ENCODE data around the gene GCC2.
"Not testable (repeated sequence)": the region's sequence is repeated elsewhere in the genome, so short reads cannot be mapped to it uniquely, and the experiment has no call there.

GCC2 gene

DNA sequence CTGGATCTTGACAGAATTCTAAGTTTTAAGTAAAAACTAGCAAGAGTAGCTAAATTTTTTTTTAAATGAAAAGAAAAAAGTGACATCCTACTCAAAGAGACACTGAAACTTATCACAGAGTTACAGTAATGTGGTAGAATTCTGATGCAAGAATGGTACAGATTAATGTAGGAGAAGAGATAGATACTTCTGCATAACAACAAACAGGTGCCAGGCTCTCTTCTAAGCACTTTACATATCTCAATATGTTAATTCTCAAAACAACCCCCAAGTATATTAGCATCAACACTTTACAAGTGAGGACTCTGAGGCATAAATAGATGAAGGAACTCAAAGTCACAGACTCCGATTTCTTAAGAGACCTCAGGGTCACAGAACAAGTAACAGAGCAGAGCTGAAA, 28.1 kb downstream of the GCC2 start:
- in situ Hi-C loops (cut with MboI; ENCODE audit: low pct_unique_long_range_greater_than_20kb, low sequenced_read_pairs, unreplicated experiment): no loop called here
- DNase-seq (ENCODE audit: low spot score): no peak
- TF ChIP-seq, protein P1, sequence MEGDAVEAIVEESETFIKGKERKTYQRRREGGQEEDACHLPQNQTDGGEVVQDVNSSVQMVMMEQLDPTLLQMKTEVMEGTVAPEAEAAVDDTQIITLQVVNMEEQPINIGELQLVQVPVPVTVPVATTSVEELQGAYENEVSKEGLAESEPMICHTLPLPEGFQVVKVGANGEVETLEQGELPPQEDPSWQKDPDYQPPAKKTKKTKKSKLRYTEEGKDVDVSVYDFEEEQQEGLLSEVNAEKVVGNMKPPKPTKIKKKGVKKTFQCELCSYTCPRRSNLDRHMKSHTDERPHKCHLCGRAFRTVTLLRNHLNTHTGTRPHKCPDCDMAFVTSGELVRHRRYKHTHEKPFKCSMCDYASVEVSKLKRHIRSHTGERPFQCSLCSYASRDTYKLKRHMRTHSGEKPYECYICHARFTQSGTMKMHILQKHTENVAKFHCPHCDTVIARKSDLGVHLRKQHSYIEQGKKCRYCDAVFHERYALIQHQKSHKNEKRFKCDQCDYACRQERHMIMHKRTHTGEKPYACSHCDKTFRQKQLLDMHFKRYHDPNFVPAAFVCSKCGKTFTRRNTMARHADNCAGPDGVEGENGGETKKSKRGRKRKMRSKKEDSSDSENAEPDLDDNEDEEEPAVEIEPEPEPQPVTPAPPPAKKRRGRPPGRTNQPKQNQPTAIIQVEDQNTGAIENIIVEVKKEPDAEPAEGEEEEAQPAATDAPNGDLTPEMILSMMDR (IDR thresholded peaks at IDR 0.05; ENCODE audit: extremely low read depth, insufficient read depth, missing control alignments): no peak

DNA sequence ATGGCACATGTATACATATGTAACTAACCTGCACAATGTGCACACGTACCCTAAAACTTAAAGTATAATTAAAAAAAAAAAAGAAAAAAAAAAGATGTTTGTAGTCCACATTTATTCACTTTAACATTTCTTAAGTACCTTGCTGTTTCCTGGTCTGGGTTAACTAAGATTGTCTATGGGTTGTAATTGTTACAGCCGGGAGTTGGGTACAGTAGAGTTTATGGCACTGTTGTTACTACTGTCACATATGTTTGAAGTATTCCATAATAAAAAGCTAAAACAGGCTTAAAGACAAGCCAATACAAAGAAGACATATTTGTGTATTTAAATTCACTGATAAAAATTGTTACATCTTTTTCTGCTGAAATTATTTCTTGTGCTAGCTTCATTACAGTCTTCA, 36.2 kb downstream of the GCC2 start:
- TF ChIP-seq, protein P1 (IDR thresholded peaks at IDR 0.05; ENCODE audit: extremely low read depth, insufficient read depth, missing control alignments): no peak
- no peak for DNase-seq (ENCODE audit: low spot score)
- in situ Hi-C loops (cut with MboI; ENCODE audit: low pct_unique_long_range_greater_than_20kb, low sequenced_read_pairs, unreplicated experiment): no loop called here

DNA sequence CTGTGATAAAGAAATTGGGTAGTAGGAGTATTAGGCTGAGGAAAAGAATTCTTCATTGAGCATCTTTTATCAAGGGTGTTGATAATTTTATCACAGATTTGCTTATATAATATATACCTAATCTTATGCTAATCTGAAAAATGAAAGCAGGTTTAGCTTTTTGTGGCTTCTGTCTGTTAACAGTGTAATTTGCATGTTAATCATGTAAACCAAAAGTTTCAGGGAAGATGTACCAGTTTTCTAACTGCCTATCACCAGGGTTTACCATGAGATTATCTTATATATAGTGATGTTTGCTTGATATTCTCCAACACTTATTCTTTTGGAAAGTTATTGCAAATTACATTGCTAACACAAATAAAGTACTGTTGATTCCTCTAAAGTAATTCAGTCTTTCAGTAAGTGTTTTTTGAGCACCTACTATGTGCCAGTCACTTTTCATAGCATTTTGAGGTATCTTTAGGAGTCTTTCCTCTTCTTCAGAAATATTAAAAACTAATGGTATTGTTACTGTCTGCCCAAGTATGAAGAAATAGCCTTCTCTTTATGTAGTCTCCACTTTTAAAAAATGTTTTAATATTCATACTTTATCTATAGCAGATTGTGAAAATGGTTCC, 41.6 kb downstream of the GCC2 start:
- in situ Hi-C loops (cut with MboI; ENCODE audit: low pct_unique_long_range_greater_than_20kb, low sequenced_read_pairs, unreplicated experiment): no loop called here
- TF ChIP-seq, protein P1 (IDR thresholded peaks at IDR 0.05; ENCODE audit: extremely low read depth, insufficient read depth, missing control alignments): no peak
- DNase-seq (ENCODE audit: low spot score): no peak

DNA sequence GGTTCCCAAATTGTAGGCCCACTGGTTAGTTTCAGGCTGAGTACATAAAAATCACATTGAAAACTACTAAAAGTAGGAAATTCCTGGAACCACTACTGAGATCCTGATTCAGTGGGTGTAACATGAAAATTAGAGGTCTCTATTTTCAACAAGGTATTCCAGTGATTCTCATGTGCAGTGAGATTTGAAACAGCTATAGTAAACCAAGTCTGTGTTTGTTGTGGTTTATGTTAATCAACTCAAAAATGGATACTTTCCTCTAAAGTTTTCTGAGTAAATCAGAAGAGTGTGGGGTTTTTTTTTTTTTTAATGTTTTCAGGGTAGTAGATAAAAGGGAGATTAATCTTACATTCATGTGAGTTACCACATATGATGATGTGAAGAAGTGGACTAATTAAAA, 42.8 kb downstream of the GCC2 start:
- no peak for DNase-seq (ENCODE audit: low spot score)
- in situ Hi-C loops (cut with MboI; ENCODE audit: low pct_unique_long_range_greater_than_20kb, low sequenced_read_pairs, unreplicated experiment): no loop called here
- TF ChIP-seq, protein P1 (IDR thresholded peaks at IDR 0.05; ENCODE audit: extremely low read depth, insufficient read depth, missing control alignments): no peak

DNA sequence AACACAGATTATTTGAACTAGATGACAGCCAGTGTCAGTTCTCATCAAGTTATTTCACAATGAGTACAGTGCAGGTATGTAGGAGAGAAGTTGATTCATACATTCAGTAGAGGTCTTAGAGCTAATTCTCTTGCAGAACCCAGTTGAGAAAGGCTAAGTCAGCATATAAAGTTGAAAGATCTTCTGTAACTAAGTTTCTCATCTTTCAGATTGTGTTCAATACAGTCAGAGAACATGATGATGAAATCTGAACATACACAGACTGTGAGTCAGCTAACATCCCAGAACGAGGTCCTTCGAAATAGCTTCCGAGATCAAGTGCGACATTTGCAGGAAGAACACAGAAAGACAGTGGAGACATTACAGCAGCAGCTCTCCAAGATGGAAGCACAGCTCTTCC, 43.4 kb downstream of the GCC2 start:
- TF ChIP-seq, protein P1 (IDR thresholded peaks at IDR 0.05; ENCODE audit: extremely low read depth, insufficient read depth, missing control alignments): no peak
- in situ Hi-C loops (cut with MboI; ENCODE audit: low pct_unique_long_range_greater_than_20kb, low sequenced_read_pairs, unreplicated experiment): no loop called here
- no peak for DNase-seq (ENCODE audit: low spot score)

DNA sequence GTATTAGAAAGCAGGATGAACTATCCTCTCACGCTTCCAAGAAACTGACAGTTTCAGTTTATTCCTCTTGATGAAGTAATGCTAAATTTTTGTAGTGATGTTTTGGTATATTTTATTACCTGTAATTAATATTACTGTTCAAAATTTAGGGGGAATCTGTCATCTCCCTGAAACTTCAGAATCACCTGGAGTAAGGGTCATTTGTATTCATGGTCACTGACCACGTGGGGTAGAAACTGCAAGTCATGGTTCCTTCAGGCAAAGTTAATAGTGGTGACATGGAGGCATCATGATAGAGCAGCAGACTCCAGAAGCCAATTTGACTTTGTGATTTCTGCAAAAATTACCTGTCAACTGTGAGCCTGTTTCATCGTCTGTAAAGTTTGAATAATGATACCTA, 47.2 kb downstream of the GCC2 start:
- DNase-seq (ENCODE audit: low spot score); in situ Hi-C loops (cut with MboI; ENCODE audit: low pct_unique_long_range_greater_than_20kb, low sequenced_read_pairs, unreplicated experiment): not testable (repeated sequence)

DNA sequence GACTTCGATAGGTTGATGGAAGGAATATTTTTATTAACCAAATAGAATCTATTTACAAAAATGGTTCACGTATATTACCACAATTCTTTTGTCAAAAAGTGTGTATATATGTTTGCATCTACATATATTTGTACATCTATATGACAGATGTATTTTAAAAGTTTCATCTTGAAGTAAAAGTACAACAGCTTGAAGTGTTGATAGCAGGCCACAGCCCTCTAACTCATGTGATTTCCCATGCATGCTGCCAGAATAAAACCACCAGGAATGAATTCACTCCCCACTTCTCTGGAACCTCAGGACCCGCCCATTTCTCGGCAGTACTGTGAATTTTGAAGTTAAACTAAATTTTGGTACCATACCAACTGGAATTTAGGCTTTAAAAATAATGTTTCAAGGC, 58.6 kb downstream of the GCC2 start:
- in situ Hi-C loops (cut with MboI; ENCODE audit: low pct_unique_long_range_greater_than_20kb, low sequenced_read_pairs, unreplicated experiment); DNase-seq (ENCODE audit: low spot score): not testable (repeated sequence)

DNA sequence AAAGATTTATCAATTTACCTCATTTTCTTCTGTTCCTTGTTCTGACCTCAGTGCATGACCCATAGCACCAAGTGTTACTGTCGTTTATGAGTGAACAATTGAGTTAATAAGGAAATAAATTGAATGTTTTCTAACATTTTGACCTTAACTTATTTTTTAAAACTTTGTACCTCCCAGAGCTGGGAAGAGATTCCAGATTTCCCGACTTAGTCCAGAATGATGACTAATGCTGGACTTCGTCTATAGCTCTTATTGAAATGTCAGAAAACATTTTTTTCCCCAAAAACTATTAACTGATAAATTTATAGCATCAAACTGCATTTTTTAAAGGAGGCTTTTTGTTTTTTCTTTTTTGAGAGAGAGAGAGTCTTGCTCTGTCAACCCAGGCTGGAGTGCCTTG, 63.4 kb downstream of the GCC2 start:
- DNase-seq (ENCODE audit: low spot score); in situ Hi-C loops (cut with MboI; ENCODE audit: low pct_unique_long_range_greater_than_20kb, low sequenced_read_pairs, unreplicated experiment): not testable (repeated sequence)

DNA sequence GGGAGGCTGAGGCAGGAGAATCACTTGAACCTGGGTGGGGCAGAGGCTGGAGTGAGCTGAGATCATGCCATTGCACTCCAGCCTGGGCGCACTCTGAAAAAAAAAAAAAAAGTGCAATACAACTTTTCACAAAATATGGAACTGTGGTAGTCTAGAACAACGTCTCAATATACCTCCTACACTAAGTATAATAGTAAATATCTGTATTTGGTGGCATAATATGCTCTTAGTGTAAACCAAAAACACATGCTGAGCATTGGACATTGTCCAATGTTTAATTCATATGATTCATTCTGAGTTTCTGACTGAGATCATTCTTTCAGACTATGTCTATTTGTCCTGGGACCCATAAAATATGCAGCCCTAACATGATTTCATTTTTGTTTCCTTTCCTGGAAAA, 65.5 kb downstream of the GCC2 start:
- DNase-seq (ENCODE audit: low spot score); in situ Hi-C loops (cut with MboI; ENCODE audit: low pct_unique_long_range_greater_than_20kb, low sequenced_read_pairs, unreplicated experiment): not testable (repeated sequence)

DNA sequence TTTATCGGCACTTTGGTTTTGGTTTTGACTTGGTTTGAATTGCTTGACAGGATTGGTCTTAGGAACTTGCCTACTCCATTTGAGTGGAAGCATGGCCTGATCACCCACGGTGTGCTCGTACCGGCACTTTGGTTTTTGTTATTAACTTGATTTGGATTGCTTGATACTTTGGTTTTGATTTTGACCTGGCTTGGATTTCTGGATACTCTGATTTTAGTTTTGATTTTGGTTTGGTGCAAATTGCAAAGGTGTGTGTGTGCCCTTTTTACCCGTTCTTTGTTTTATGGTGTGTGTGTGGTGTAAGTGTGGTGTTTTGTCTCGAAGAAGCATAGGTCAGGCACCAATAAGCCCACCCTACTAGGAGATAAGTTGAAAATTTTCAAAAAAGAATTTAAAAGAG, 75.7 kb downstream of the GCC2 start:
- in situ Hi-C loops (cut with MboI; ENCODE audit: low pct_unique_long_range_greater_than_20kb, low sequenced_read_pairs, unreplicated experiment); DNase-seq (ENCODE audit: low spot score): not testable (repeated sequence)

DNA sequence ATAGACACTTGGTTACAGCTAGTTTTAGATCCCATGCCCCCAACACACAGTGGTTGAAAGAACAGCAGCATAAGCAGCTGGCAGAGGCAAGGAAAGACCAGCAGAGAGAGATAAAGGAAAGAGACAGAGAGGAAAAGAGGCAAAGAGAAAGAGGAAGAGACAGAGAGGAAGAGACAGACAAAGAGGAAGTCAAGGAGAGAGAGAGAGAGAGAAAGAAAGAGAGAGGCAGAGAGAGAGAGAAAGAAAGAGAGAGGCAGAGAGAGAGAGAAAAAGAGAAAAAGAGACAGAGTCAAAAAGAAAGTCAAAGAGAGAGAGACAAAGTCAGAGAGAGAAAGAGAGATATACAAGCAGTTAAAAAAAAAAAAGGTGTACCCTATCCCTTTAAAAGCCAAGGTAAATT, 76.3 kb downstream of the GCC2 start:
- in situ Hi-C loops (cut with MboI; ENCODE audit: low pct_unique_long_range_greater_than_20kb, low sequenced_read_pairs, unreplicated experiment); DNase-seq (ENCODE audit: low spot score): not testable (repeated sequence)
